ENCODE results near the gene TSPAN4. TPM values are rescaled to one million over a fixed set of nuclear protein-coding genes. Genes with fewer than 3 reads are reported as not detected.
A peak's percentile ranks its signal among the peaks of the same experiment; 100 is the strongest.

Gene TSPAN4
- total and polyA plus RNA-seq, 2 donors (not counting 1 experiment from before 2014, with no cell fraction given), result 2.9 to 7.4 TPM

GRCh38 chr11:799641-800316 lies 42.9 kb upstream of the TSPAN4 start:
- Mint-ChIP-seq H3K27me3 (no peaks in the 10 kb centered on the region), H3K4me3 (peak overlapping the region; percentile 16), H3K27ac (no peak overlapping the region), H3K4me1 (peaks cover 21% of the 10 kb centered on the region), H3K9me3 (ENCODE audit: insufficient read depth) (no peaks in the 10 kb centered on the region)
- H3K9me3 ChIP-seq (ENCODE audit: control extremely low read depth in 1 of 3, control insufficient read depth in 2 of 3, insufficient read depth in 1 of 3, low read length in 2 of 3), result no peaks in the 10 kb centered on the region
- H3K36me3 ChIP-seq (replicated peaks in 1 of 2; ENCODE audit: control extremely low read depth in 1 of 2, control insufficient read depth in 1 of 2, extremely low read depth in 1 of 2, insufficient read depth in 2 of 2, low read length in 1 of 2), result peaks cover 0 to 9% of the 10 kb centered on the region in 2 experiments
- TF ChIP-seq CTCF (IDR thresholded peaks at IDR 0.05) (no peak), EZH2 (IDR thresholded peaks at IDR 0.05; ENCODE audit: borderline replicate concordance, insufficient read depth, low read depth, low read length, poor library complexity, severe bottlenecking) (no peak)
- peaks cover 66% of the 10 kb centered on the region for H4K20me1 ChIP-seq (ENCODE audit: control insufficient read depth, insufficient read depth, low read length, poor library complexity, severe bottlenecking)
- no peak overlapping the region for H3K4me2 ChIP-seq (replicated peaks; ENCODE audit: low read depth, low read length, poor library complexity, severe bottlenecking)
- DNase-seq (no peak), ATAC-seq (ENCODE audit: low read depth) (no peak)
- H2AFZ ChIP-seq (ENCODE audit: insufficient read depth, low read depth, low read length, poor library complexity, severe bottlenecking), result no peak overlapping the region
- peaks cover 27 to 50% of the 10 kb centered on the region in 2 donors for H3K4me1 ChIP-seq (ENCODE audit: control insufficient read depth in 2 of 2, insufficient read depth in 2 of 2, low read length in 2 of 2)
- 98% methylated on average over 32 of the region's 32 CpGs for whole genome bisulfite sequencing (ENCODE audit: insufficient coverage)
- H3K9ac ChIP-seq (ENCODE audit: low read length), result no peak overlapping the region
- H3K27me3 ChIP-seq (replicated peaks in 1 of 4; ENCODE audit: control extremely low read depth in 1 of 4, control insufficient read depth in 3 of 4, insufficient read depth in 4 of 4, low read length in 3 of 4), result no peaks in the 10 kb centered on the region
- CTCF ChIA-PET, result interaction anchor here (1.3 kb wide), 2 partner anchors 9 to 43 kb away, joined by 3 to 5 read pairs; partner anchors contain the start of gene RPLP2
- POLR2A ChIA-PET, result interaction anchor here (2.8 kb wide), 1 partner anchor 9 kb away, joined by 12 read pairs; the partner anchor contains the start of gene RPLP2
- H3K4me3 ChIP-seq (ENCODE audit: control extremely low read depth in 1 of 5, extremely low read depth in 1 of 5, insufficient read depth in 1 of 5, low read depth in 2 of 5, low read length in 4 of 5), result no peak overlapping the region
- no peak overlapping the region for H3K27ac ChIP-seq (ENCODE audit: low read length in 2 of 2)
- peaks cover 79% of the 10 kb centered on the region for H3K79me2 ChIP-seq (ENCODE audit: control insufficient read depth, insufficient read depth, low read length)
- intact Hi-C loops (cut with micrococcal nuclease), result loop anchor here (5.0 to 10.0 kb wide), 4 partner anchors 72 to 592 kb away; partner anchors contain the start of genes BET1L, HRAS, LRRC56 and PTDSS2

- peaks cover 0 to 9% of the 10 kb centered on the region in 2 experiments for H3K36me3 ChIP-seq (replicated peaks in 1 of 2; ENCODE audit: control extremely low read depth in 1 of 2, control insufficient read depth in 1 of 2, extremely low read depth in 1 of 2, insufficient read depth in 2 of 2, low read length in 1 of 2)
- 95% methylated on average over 25 of the region's 30 CpGs for WGBS (ENCODE audit: insufficient coverage)
- H3K4me2 ChIP-seq (replicated peaks; ENCODE audit: low read depth, low read length, poor library complexity, severe bottlenecking), result no peak overlapping the region
- no peak overlapping the region for H3K4me3 ChIP-seq (ENCODE audit: control extremely low read depth in 1 of 5, extremely low read depth in 1 of 5, insufficient read depth in 1 of 5, low read depth in 2 of 5, low read length in 4 of 5)
- H3K79me2 ChIP-seq (ENCODE audit: control insufficient read depth, insufficient read depth, low read length), result peaks cover 73% of the 10 kb centered on the region
- no peaks in the 10 kb centered on the region for H3K9me3 ChIP-seq (ENCODE audit: control extremely low read depth in 1 of 3, control insufficient read depth in 2 of 3, insufficient read depth in 1 of 3, low read length in 2 of 3)
- no peak overlapping the region for H3K27ac ChIP-seq (ENCODE audit: low read length in 2 of 2)
- H3K4me1 ChIP-seq (ENCODE audit: control insufficient read depth in 2 of 2, insufficient read depth in 2 of 2, low read length in 2 of 2), result peaks cover 23 to 46% of the 10 kb centered on the region in 2 donors
- ATAC-seq (ENCODE audit: low read depth), result no peak
- Mint-ChIP-seq H3K27ac (no peak overlapping the region), H3K4me1 (peaks cover 20% of the 10 kb centered on the region), H3K9me3 (ENCODE audit: insufficient read depth) (no peaks in the 10 kb centered on the region), H3K4me3 (no peak overlapping the region), H3K27me3 (no peaks in the 10 kb centered on the region)
- POLR2A ChIA-PET, result interaction anchor here (0.6 kb wide), 2 partner anchors 22 to 36 kb away, joined by 5 to 6 read pairs; no protein-coding TSS in a partner anchor
- H3K9ac ChIP-seq (ENCODE audit: low read length), result no peak overlapping the region
- DNase-seq, result no peak
- intact Hi-C loops (cut with micrococcal nuclease), result no loop called here
- CTCF ChIA-PET, result no interaction called here
- TF ChIP-seq CTCF (IDR thresholded peaks at IDR 0.05) (no peak), EZH2 (IDR thresholded peaks at IDR 0.05; ENCODE audit: borderline replicate concordance, insufficient read depth, low read depth, low read length, poor library complexity, severe bottlenecking) (no peak)
- H3K27me3 ChIP-seq (replicated peaks in 1 of 4; ENCODE audit: control extremely low read depth in 1 of 4, control insufficient read depth in 3 of 4, insufficient read depth in 4 of 4, low read length in 3 of 4), result no peaks in the 10 kb centered on the region
- no peak overlapping the region for H2AFZ ChIP-seq (ENCODE audit: insufficient read depth, low read depth, low read length, poor library complexity, severe bottlenecking)
- H4K20me1 ChIP-seq (ENCODE audit: control insufficient read depth, insufficient read depth, low read length, poor library complexity, severe bottlenecking), result peaks cover 59% of the 10 kb centered on the region
These were observed 42.2 kb upstream of the TSPAN4 start for GRCh38 chr11:800473-800872.
